H9 (cell line): ENCODE measurements around the gene DDX28. TPM values are rescaled to one million over a fixed set of nuclear protein-coding genes. Genes with fewer than 3 reads are reported as not detected.

ENCODE experiments used
- DNase-seq: peaks from one replicate; pipeline ENCODE4 v3.0.0-alpha.2; 2017
- H2AFZ ChIP-seq: one replicate; pipeline ENCODE4 v1.6.1; 2013; ENCODE audit warnings: mild to moderate bottlenecking, low read length, control low read depth, moderate library complexity
- H2AK5ac ChIP-seq: 2 replicates; pipeline ENCODE4 v1.6.1; 2013; ENCODE audit warnings: low read length, control low read depth, mixed read lengths; ENCODE audit not compliant: insufficient read length
- H2BK120ac ChIP-seq: one replicate; pipeline ENCODE4 v1.6.1; 2013; ENCODE audit warnings: low read depth, mild to moderate bottlenecking, low read length, control low read depth, inconsistent platforms; ENCODE audit not compliant: poor library complexity, severe bottlenecking
- H2BK12ac ChIP-seq: 2 replicates; pipeline ENCODE4 v1.6.1; 2013; ENCODE audit warnings: low read length, control low read depth, mixed read lengths, low read depth; ENCODE audit not compliant: insufficient read length
- H2BK15ac ChIP-seq: 2 replicates; pipeline ENCODE4 v1.6.1; 2013; ENCODE audit warnings: low read depth, low read length, control low read depth
- H2BK20ac ChIP-seq: one replicate; pipeline ENCODE4 v1.6.1; 2013; ENCODE audit warnings: low read depth, mild to moderate bottlenecking, low read length, control low read depth, inconsistent platforms; ENCODE audit not compliant: poor library complexity, severe bottlenecking
- H2BK5ac ChIP-seq: 2 replicates; pipeline ENCODE4 v1.6.1; 2013; ENCODE audit warnings: low read length, control low read depth, mixed read lengths; ENCODE audit not compliant: insufficient read length
- H3K14ac ChIP-seq: 2 replicates; pipeline ENCODE4 v1.6.1; 2013; ENCODE audit warnings: low read length, control low read depth; ENCODE audit not compliant: insufficient read depth
- H3K18ac ChIP-seq: 2 replicates; pipeline ENCODE4 v1.6.1; 2013; ENCODE audit warnings: low read depth, mild to moderate bottlenecking, mixed read lengths, low read length, control low read depth; ENCODE audit not compliant: insufficient read length
- H3K23ac ChIP-seq: 2 replicates; pipeline ENCODE4 v1.6.1; 2013; ENCODE audit warnings: low read length, control low read depth, mixed read lengths, low read depth; ENCODE audit not compliant: insufficient read length
- H3K23me2 ChIP-seq: 2 replicates; pipeline ENCODE4 v1.6.1; 2013; ENCODE audit warnings: low read depth, mild to moderate bottlenecking, mixed read lengths, low read length, control low read depth; ENCODE audit not compliant: insufficient read length, poor library complexity, severe bottlenecking
- H3K27ac ChIP-seq: 2 replicates; pipeline ENCODE4 v1.5.1; 2013; ENCODE audit warnings: low read length, control low read depth, mixed read lengths, low read depth; ENCODE audit not compliant: insufficient read length
- H3K27me3 ChIP-seq: 2 replicates; pipeline ENCODE4 v1.6.1; 2013; ENCODE audit warnings: low read length, control low read depth, inconsistent platforms; ENCODE audit not compliant: insufficient read depth
- H3K4ac ChIP-seq: 2 replicates; pipeline ENCODE4 v1.6.1; 2013; ENCODE audit warnings: low read depth, mild to moderate bottlenecking, control low read depth, inconsistent platforms, low read length, moderate library complexity
- H3K4me1 ChIP-seq: 2 replicates; pipeline ENCODE4 v1.6.1; 2013; ENCODE audit warnings: low read length, control low read depth, inconsistent platforms; ENCODE audit not compliant: insufficient read depth
- H3K4me2 ChIP-seq: 2 replicates; pipeline ENCODE4 v1.6.1; 2013; ENCODE audit warnings: low read length, control low read depth, mixed read lengths; ENCODE audit not compliant: insufficient read length, insufficient read depth
- H3K56ac ChIP-seq: 2 replicates; pipeline ENCODE4 v1.6.1; 2013; ENCODE audit warnings: low read depth, mild to moderate bottlenecking, mixed read lengths, low read length, control low read depth; ENCODE audit not compliant: insufficient read length
- H3K79me1 ChIP-seq: 2 replicates; pipeline ENCODE4 v1.6.1; 2013; ENCODE audit warnings: low read depth, mild to moderate bottlenecking, moderate library complexity, low read length, control low read depth, inconsistent platforms; ENCODE audit not compliant: insufficient read depth, poor library complexity, severe bottlenecking
- H3K79me2 ChIP-seq: 2 replicates; pipeline ENCODE4 v1.6.1; 2013; ENCODE audit warnings: low read length, control low read depth, inconsistent platforms; ENCODE audit not compliant: insufficient read depth
- H3K9ac ChIP-seq: 2 replicates; pipeline ENCODE4 v1.6.1; 2013; ENCODE audit warnings: low read length, control low read depth, mixed read lengths; ENCODE audit not compliant: insufficient read length; ENCODE audit errors: extremely low read depth
- H3K9me3 ChIP-seq: one replicate; pipeline ENCODE4 v1.6.1; 2013; ENCODE audit warnings: low read depth, low read length, inconsistent platforms; ENCODE audit not compliant: control insufficient read depth
- H3T11ph ChIP-seq: one replicate; pipeline ENCODE4 v1.6.1; 2013; ENCODE audit warnings: mild to moderate bottlenecking, low read length, control low read depth, inconsistent platforms
- H4K20me1 ChIP-seq: one replicate; pipeline ENCODE4 v1.6.1; 2013; ENCODE audit not compliant: control insufficient read depth, insufficient read length, insufficient read depth
- H4K5ac ChIP-seq: 2 replicates; pipeline ENCODE4 v1.6.1; 2013; ENCODE audit warnings: low read depth, mild to moderate bottlenecking, mixed read lengths, low read length, control low read depth; ENCODE audit not compliant: insufficient read length
- H4K8ac ChIP-seq: replicated peaks from 2 replicates; pipeline ENCODE4 v1.6.1; 2013; ENCODE audit warnings: low read length, control low read depth, mixed read lengths, low read depth; ENCODE audit not compliant: insufficient read length
- H4K91ac ChIP-seq: 2 replicates; pipeline ENCODE4 v1.6.1; 2013; ENCODE audit warnings: low read depth, mild to moderate bottlenecking, moderate library complexity, mixed read lengths, low read length, control low read depth; ENCODE audit not compliant: insufficient read length
- H3K27ac Mint-ChIP-seq, 3 experiments: 2 replicates in 2 of 3; 3 replicates in 1 of 3; pipeline ENCODE4 v1.8.0; 2020 to 2021; ENCODE audit warnings: mixed read lengths in 3 of 3, mild to moderate bottlenecking in 1 of 3, moderate library complexity in 1 of 3
- H3K27me3 Mint-ChIP-seq: 2 replicates; pipeline ENCODE4 v1.8.0; 2021; ENCODE audit warnings: low read depth, mild to moderate bottlenecking, moderate library complexity, mixed read lengths
- H3K36me3 Mint-ChIP-seq, 3 experiments: 2 replicates in 2 of 3; 3 replicates in 1 of 3; pipeline ENCODE4 v1.8.0; 2020 to 2021; ENCODE audit warnings: low read depth in 3 of 3, mixed read lengths in 3 of 3; ENCODE audit not compliant: insufficient read depth in 1 of 3
- H3K4me1 Mint-ChIP-seq, 2 experiments: 2 replicates each; pipeline ENCODE4 v1.8.0; 2020; ENCODE audit warnings: mixed read lengths in 2 of 2
- H3K4me3 Mint-ChIP-seq, 2 experiments: 2 replicates in 1 of 2; 3 replicates in 1 of 2; pipeline ENCODE4 v1.8.0; 2020 to 2021; ENCODE audit warnings: mild to moderate bottlenecking in 2 of 2, mixed read lengths in 2 of 2, moderate library complexity in 1 of 2
- H3K9me3 Mint-ChIP-seq, 2 experiments: 2 replicates in 1 of 2; 3 replicates in 1 of 2; pipeline ENCODE4 v1.8.0; 2020; ENCODE audit warnings: mild to moderate bottlenecking in 2 of 2, mixed read lengths in 2 of 2, moderate library complexity in 1 of 2
- WGBS: extraction: QIAGEN DNeasy Blood & Tissue Kit; methylation state at CpG from one replicate; pipeline ENCODE4 v1.1.7; 2013; ENCODE audit warnings: missing lambda C conversion rate, low lambda C conversion rate, mixed read lengths; ENCODE audit not compliant: insufficient read length; ENCODE audit errors: extremely low coverage; 5-methylcytosine and 5-hydroxymethylcytosine counted together
- total RNA-seq: library from RNA; stranded (reverse); gene quantifications from 2 replicates; pipeline ENCODE4 v1.2.1, GENCODE V29; 2021
- TF ChIP-seq, protein P1 (sequence below): fragments of 200-600 bp; sonication (generic); conservative IDR thresholded peaks from 3 replicates; pipeline ENCODE4 v1.8.0; 2021; ENCODE audit warnings: antibody characterized with exemption, mild to moderate bottlenecking

The DDX28 gene
- total RNA-seq, 1 experiment from 2014 or later: 22.9 TPM

- Histone ChIP-seq H4K5ac (no peak overlapping the region), H3K23me2 (no peaks in the 10 kb centered on the region), H3K27me3 (no peaks in the 10 kb centered on the region), H4K20me1 (no peaks in the 10 kb centered on the region), H3K9ac (no peak overlapping the region), H2AFZ (no peak overlapping the region), H3K23ac (no peak overlapping the region), H2BK20ac (no peak overlapping the region), H2BK5ac (no peak overlapping the region), H4K8ac (no peak overlapping the region), H2AK5ac (no peak overlapping the region), H2BK15ac (no peak overlapping the region), H3K79me2 (no peaks in the 10 kb centered on the region), H4K91ac (no peak overlapping the region), H3K27ac (no peak overlapping the region), H3K18ac (no peak overlapping the region), H2BK12ac (no peak overlapping the region), H2BK120ac (no peak overlapping the region), H3T11ph (no peak overlapping the region), H3K4me2 (no peak overlapping the region), H3K56ac (no peak overlapping the region), H3K79me1 (no peaks in the 10 kb centered on the region), H3K14ac (no peak overlapping the region), H3K4ac (no peak overlapping the region), H3K9me3 (no peaks in the 10 kb centered on the region), H3K4me1 (no peaks in the 10 kb centered on the region)
- TF ChIP-seq, protein P1, sequence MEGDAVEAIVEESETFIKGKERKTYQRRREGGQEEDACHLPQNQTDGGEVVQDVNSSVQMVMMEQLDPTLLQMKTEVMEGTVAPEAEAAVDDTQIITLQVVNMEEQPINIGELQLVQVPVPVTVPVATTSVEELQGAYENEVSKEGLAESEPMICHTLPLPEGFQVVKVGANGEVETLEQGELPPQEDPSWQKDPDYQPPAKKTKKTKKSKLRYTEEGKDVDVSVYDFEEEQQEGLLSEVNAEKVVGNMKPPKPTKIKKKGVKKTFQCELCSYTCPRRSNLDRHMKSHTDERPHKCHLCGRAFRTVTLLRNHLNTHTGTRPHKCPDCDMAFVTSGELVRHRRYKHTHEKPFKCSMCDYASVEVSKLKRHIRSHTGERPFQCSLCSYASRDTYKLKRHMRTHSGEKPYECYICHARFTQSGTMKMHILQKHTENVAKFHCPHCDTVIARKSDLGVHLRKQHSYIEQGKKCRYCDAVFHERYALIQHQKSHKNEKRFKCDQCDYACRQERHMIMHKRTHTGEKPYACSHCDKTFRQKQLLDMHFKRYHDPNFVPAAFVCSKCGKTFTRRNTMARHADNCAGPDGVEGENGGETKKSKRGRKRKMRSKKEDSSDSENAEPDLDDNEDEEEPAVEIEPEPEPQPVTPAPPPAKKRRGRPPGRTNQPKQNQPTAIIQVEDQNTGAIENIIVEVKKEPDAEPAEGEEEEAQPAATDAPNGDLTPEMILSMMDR: no peak
- peaks cover 2 to 36% (median 13%) of the 10 kb centered on the region in 3 experiments; a peak in 6 of 7 replicates for H3K36me3 Mint-ChIP-seq
- no peaks in the 10 kb centered on the region for H3K9me3 Mint-ChIP-seq
- no peaks in the 10 kb centered on the region for H3K27me3 Mint-ChIP-seq
- no peak overlapping the region for H3K4me3 Mint-ChIP-seq
- H3K4me1 Mint-ChIP-seq: no peaks in the 10 kb centered on the region
- H3K27ac Mint-ChIP-seq: no peak overlapping the region
- no peak for DNase-seq
- no CpG with 5 or more reads among the region's 3 CpGs for WGBS
These were observed 38.4 kb upstream of the DDX28 start for GRCh38 chr16:68061396-68061795.
